ENCODE results near the gene BSG.

- TF ChIP-seq NR1H2 (CRISPR knock-in tag; IDR thresholded peaks at IDR 0.05), result no peak
- TF ChIP-seq USF2 (CRISPR knock-in tag; IDR thresholded peaks at IDR 0.05), result no peak
- no peak for TF ChIP-seq CTCF (IDR thresholded peaks at IDR 0.05)
- TF ChIP-seq FOXK1 (CRISPR knock-in tag; IDR thresholded peaks at IDR 0.05), result no peak
- no peak for TF ChIP-seq ZBTB43 (CRISPR knock-in tag; IDR thresholded peaks at IDR 0.05)
- TF ChIP-seq NFYB (CRISPR knock-in tag; conservative IDR thresholded peaks at IDR 0.05; ENCODE audit: low read depth), result no peak
- TF ChIP-seq USF1 (CRISPR knock-in tag; IDR thresholded peaks at IDR 0.05), result no peak
- TF ChIP-seq TEAD1 (CRISPR knock-in tag; IDR thresholded peaks at IDR 0.05), result no peak
- no peak for TF ChIP-seq JUN (CRISPR knock-in tag; IDR thresholded peaks at IDR 0.05)
- TF ChIP-seq FOXP4 (CRISPR knock-in tag; IDR thresholded peaks at IDR 0.05), result no peak
- TF ChIP-seq ARID4B (CRISPR knock-in tag; IDR thresholded peaks at IDR 0.05; ENCODE audit: borderline replicate concordance), result no peak
- no peak for TF ChIP-seq CREB1 (CRISPR knock-in tag; IDR thresholded peaks at IDR 0.05)
- no peak for TF ChIP-seq ATF3 (CRISPR knock-in tag; conservative IDR thresholded peaks at IDR 0.05)
Measured at GRCh38 chr19:583198-583967, 11.0 kb downstream of the BSG start.

All from WTC11 (cell line).